GM12801 (cell line): ENCODE measurements around the gene COQ2.

Experiments
- TF ChIP-seq, protein P1 (sequence below): IDR thresholded peaks from one replicate; pipeline ENCODE4 v1.5.1; 2011; ENCODE audit warnings: control low read depth; ENCODE audit not compliant: insufficient read length; ENCODE audit errors: extremely low read depth

Gene COQ2

DNA sequence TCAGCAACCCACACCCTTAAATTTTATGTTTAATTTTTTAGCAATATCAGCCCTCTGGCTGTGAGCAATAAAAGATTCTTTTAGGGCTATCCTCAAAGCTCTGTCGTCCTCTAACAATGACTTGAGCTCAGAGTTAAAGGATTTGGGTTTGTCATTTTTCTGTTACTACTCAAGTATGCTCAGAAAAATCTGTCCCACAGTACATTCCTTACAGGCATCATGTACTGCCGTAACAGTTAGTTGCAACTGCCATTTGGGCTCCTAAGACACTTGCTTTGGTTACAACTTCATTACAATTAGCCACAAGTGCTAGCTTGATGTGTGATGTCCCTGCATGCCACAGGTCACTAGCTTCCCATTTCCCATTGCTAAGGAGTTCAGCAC, 33.2 kb downstream of the COQ2 start:
- TF ChIP-seq, protein P1, sequence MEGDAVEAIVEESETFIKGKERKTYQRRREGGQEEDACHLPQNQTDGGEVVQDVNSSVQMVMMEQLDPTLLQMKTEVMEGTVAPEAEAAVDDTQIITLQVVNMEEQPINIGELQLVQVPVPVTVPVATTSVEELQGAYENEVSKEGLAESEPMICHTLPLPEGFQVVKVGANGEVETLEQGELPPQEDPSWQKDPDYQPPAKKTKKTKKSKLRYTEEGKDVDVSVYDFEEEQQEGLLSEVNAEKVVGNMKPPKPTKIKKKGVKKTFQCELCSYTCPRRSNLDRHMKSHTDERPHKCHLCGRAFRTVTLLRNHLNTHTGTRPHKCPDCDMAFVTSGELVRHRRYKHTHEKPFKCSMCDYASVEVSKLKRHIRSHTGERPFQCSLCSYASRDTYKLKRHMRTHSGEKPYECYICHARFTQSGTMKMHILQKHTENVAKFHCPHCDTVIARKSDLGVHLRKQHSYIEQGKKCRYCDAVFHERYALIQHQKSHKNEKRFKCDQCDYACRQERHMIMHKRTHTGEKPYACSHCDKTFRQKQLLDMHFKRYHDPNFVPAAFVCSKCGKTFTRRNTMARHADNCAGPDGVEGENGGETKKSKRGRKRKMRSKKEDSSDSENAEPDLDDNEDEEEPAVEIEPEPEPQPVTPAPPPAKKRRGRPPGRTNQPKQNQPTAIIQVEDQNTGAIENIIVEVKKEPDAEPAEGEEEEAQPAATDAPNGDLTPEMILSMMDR = no peak

DNA sequence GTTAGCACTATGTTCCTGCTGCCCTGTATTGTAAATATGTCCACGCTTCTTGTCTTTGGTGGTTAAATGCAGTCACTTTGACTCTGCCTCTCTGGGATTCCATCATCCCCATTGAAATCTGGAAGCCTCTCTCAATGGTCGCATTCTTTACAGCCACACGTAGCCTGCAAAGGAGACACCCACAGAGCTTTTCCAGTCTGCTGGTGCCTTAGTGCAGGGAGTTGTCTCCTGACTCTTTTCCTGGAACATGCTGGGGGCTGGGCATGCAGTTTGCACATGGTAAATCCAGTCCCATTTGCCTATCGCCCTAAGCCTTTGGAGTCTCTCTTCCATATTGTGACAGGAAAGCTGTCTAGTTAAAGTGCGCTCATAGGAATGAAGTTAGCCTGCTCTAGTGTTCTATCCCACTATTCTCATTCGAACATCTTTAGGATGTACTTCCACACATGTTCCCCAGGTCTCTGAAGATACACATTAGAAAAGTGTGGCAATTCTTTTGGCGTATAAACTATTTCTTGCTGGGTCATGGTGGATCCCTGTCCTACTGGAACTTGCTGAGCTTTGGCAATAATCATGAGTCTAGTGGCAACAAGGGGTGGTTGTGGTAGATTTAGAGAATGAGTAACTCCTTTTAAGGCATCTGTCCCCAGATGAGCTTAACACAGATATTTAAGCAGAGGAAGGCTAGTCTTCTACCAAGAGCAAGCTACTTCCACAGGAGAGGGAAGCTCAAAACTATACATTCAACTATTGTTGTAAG, 33.7 kb downstream of the COQ2 start:
- TF ChIP-seq, protein P1 = no peak

GRCh38 chr4:83248486-83248885, 36.1 kb downstream of the COQ2 start:
- TF ChIP-seq, protein P1 = no peak

GRCh38 chr4:83247415-83248357, 36.9 kb downstream of the COQ2 start:
- TF ChIP-seq, protein P1 = no peak

- TF ChIP-seq, protein P1 = no peak
These were observed 43.5 kb downstream of the COQ2 start for GRCh38 chr4:83241132-83241531.

- TF ChIP-seq, protein P1 = no peak
These were observed 44.2 kb downstream of the COQ2 start for GRCh38 chr4:83240379-83240875.
